SK-N-SH (cell line): ENCODE measurements around the gene TOX2. TPM values are rescaled to one million over a fixed set of nuclear protein-coding genes. Genes with fewer than 3 reads are reported as not detected.

ENCODE experiments used
- CTCF ChIA-PET: fragments of 300-600, 350-600 bp; formaldehyde crosslinking; extraction: SDS; loops from one replicate; lab custom pipeline; 2021; lab: Yijun Ruan, JAX
- POLR2A ChIA-PET: fragments of 350-600 bp; sonication (Branson Sonifier 250); formaldehyde crosslinking; extraction: SDS; loops from one replicate; lab custom pipeline; 2020; ENCODE audit warnings: antibody characterized with exemption, inconsistent platforms; lab: Yijun Ruan, JAX
- DNase-seq: peaks from one replicate; pipeline ENCODE4 v3.0.0; 2012
- H2AFZ ChIP-seq: fragments of 200-600 bp; sonication (generic); 2 replicates; pipeline ENCODE4 v1.8.1; 2016; ENCODE audit warnings: antibody characterized with exemption, mild to moderate bottlenecking, low read depth
- H3F3A ChIP-seq: fragments of 200-600 bp; sonication (generic); replicated peaks from 2 replicates; pipeline ENCODE3; 2016; ENCODE audit warnings: antibody characterized with exemption, mild to moderate bottlenecking; ENCODE audit not compliant: insufficient read depth
- H3K27ac ChIP-seq, 2 experiments: fragments of 200-500 bp in 1 of 2; fragments of 200-600 bp in 1 of 2; sonication (Bioruptor generic) in 1 of 2; sonication (generic), shearing (Covaris generic) in 1 of 2; 2 replicates each; pipeline versions ENCODE4 v1.5.1 to v1.6.1; 2014 to 2016; ENCODE audit warnings: low read depth in 2 of 2, inconsistent platforms in 1 of 2, low read length in 1 of 2, mild to moderate bottlenecking in 1 of 2, mixed read lengths in 1 of 2
- H3K27me3 ChIP-seq: fragments of 200-600 bp; sonication (generic), shearing (Covaris generic); 2 replicates; pipeline ENCODE4 v1.6.1; 2016; ENCODE audit warnings: mixed run types; ENCODE audit not compliant: insufficient read depth
- H3K36me3 ChIP-seq, 2 experiments: fragments of 200-500 bp in 1 of 2; fragments of 200-600 bp in 1 of 2; sonication (Bioruptor generic) in 1 of 2; sonication (generic) in 1 of 2; replicated peaks in 1 of 2; 2 replicates each; pipeline versions ENCODE3 to v1.5.1; 2014 to 2016; ENCODE audit warnings: low read length in 1 of 2, mild to moderate bottlenecking in 1 of 2; ENCODE audit not compliant: insufficient read depth in 2 of 2, control insufficient read depth in 1 of 2
- H3K4me1 ChIP-seq, 2 experiments: fragments of 200-500 bp in 1 of 2; fragments of 200-600 bp in 1 of 2; sonication (Bioruptor generic) in 1 of 2; sonication (generic), shearing (Covaris generic) in 1 of 2; 2 replicates each; pipeline versions ENCODE4 v1.5.1 to v1.6.1; 2014 to 2016; ENCODE audit warnings: low read depth in 1 of 2, low read length in 1 of 2, mixed run types in 1 of 2; ENCODE audit not compliant: insufficient read depth in 2 of 2, control insufficient read depth in 1 of 2
- H3K4me2 ChIP-seq: fragments of 200-600 bp; sonication (generic), shearing (Covaris generic); 2 replicates; pipeline ENCODE4 v1.6.1; 2017; ENCODE audit warnings: mixed run types
- H3K4me3 ChIP-seq, 2 experiments: fragments of 200-500 bp in 1 of 2; fragments of 200-600 bp in 1 of 2; sonication (Bioruptor generic) in 1 of 2; sonication (generic), shearing (Covaris generic) in 1 of 2; 2 replicates each; pipeline versions ENCODE4 v1.5.1 to v1.8.1; 2014 to 2016; ENCODE audit warnings: low read depth in 2 of 2, inconsistent platforms in 1 of 2, low read length in 1 of 2, mild to moderate bottlenecking in 1 of 2, mixed read lengths in 1 of 2, moderate library complexity in 1 of 2
- H3K79me2 ChIP-seq: fragments of 200-600 bp; sonication (generic); 2 replicates; pipeline ENCODE4 v1.8.1; 2017; ENCODE audit warnings: mild to moderate bottlenecking; ENCODE audit not compliant: insufficient read depth
- H3K9ac ChIP-seq: fragments of 200-600 bp; sonication (generic); 2 replicates; pipeline ENCODE4 v1.6.1; 2017; ENCODE audit warnings: mixed run types
- H3K9me2 ChIP-seq: fragments of 200-600 bp; sonication (generic); 2 replicates; pipeline ENCODE4 v1.6.1; 2017; ENCODE audit warnings: mixed run types
- H3K9me3 ChIP-seq: fragments of 200-600 bp; sonication (generic); 2 replicates; pipeline ENCODE4 v1.6.1; 2017; ENCODE audit warnings: mixed run types, mild to moderate bottlenecking, moderate library complexity
- H4K20me1 ChIP-seq: fragments of 200-600 bp; sonication (generic); 2 replicates; pipeline ENCODE4 v1.6.1; 2017; ENCODE audit warnings: mild to moderate bottlenecking, mixed run types; ENCODE audit not compliant: insufficient read depth
- CHD2 ChIP-seq: fragments of 150-350 bp; IDR thresholded peaks from 2 replicates; pipeline ENCODE4 v1.6.1; 2018; ENCODE audit warnings: low read length; ENCODE audit not compliant: partially characterized antibody
- CTCF ChIP-seq: fragments of 200-600 bp; sonication (generic); IDR thresholded peaks from 2 replicates; pipeline ENCODE4 v1.6.1; 2017; ENCODE audit warnings: antibody characterized with exemption, mild to moderate bottlenecking, moderate library complexity
- EP300 ChIP-seq, 2 experiments: IDR thresholded peaks; 2 replicates each; pipeline versions ENCODE4 v1.4.0 to v1.6.1; 2012; ENCODE audit warnings: borderline replicate concordance in 1 of 2, low read depth in 1 of 2, low read length in 1 of 2
- EZH2phosphoT487 ChIP-seq: fragments of 200-600 bp; sonication (generic); IDR thresholded peaks from 2 replicates; pipeline ENCODE4 v1.6.1; 2017; ENCODE audit warnings: low read depth, mixed run types, mild to moderate bottlenecking, antibody characterized with exemption, moderate library complexity, borderline replicate concordance
- FOXJ3 ChIP-seq: sonication (generic); formaldehyde crosslinking; IDR thresholded peaks from 2 replicates; pipeline ENCODE4 v1.5.1; 2020; ENCODE audit warnings: mild to moderate bottlenecking, missing genetic modification reagents
- FOXM1 ChIP-seq: IDR thresholded peaks from 2 replicates; pipeline ENCODE4 v1.4.0; 2012; ENCODE audit warnings: low read depth, mild to moderate bottlenecking
- GABPA ChIP-seq: IDR thresholded peaks from 2 replicates; pipeline ENCODE4 v1.4.0; 2012; ENCODE audit warnings: low read depth, mild to moderate bottlenecking
- GATA2 ChIP-seq: sonication (generic); formaldehyde crosslinking; IDR thresholded peaks from 2 replicates; pipeline ENCODE4 v1.5.0; 2020; ENCODE audit warnings: mild to moderate bottlenecking, missing genetic modification reagents
- JUND ChIP-seq: IDR thresholded peaks from 2 replicates; pipeline ENCODE4 v1.4.0; 2012
- MXI1 ChIP-seq: IDR thresholded peaks from 2 replicates; pipeline ENCODE4 v1.6.1; 2012; ENCODE audit warnings: mild to moderate bottlenecking, low read depth, low read length, improper control_type of control experiment
- POLR2AphosphoS5 ChIP-seq: IDR thresholded peaks from 2 replicates; pipeline ENCODE4 v1.6.1; 2012; ENCODE audit warnings: low read depth, low read length
- RAD21 ChIP-seq: IDR thresholded peaks from 2 replicates; pipeline ENCODE4 v1.6.1; 2012; ENCODE audit warnings: mild to moderate bottlenecking, low read length
- RCOR1 ChIP-seq: fragments of 150-350 bp; IDR thresholded peaks from 2 replicates; pipeline ENCODE4 v1.6.1; 2017; ENCODE audit warnings: antibody characterized with exemption, low read length
- RFX5 ChIP-seq: IDR thresholded peaks from 2 replicates; pipeline ENCODE4 v1.6.1; 2012; ENCODE audit warnings: mild to moderate bottlenecking, improper control_type of control experiment, low read length
- RXRA ChIP-seq: IDR thresholded peaks from 2 replicates; pipeline ENCODE4 v1.4.0; 2012; ENCODE audit warnings: low read depth, mild to moderate bottlenecking, borderline replicate concordance
- SIN3A ChIP-seq: IDR thresholded peaks from 2 replicates; pipeline ENCODE4 v1.6.1; 2012; ENCODE audit warnings: low read depth, mild to moderate bottlenecking, low read length, moderate library complexity, borderline replicate concordance
- SMC3 ChIP-seq: IDR thresholded peaks from 2 replicates; pipeline ENCODE4 v1.6.1; 2012; ENCODE audit warnings: low read depth, low read length, improper control_type of control experiment
- TCF12 ChIP-seq: IDR thresholded peaks from 2 replicates; pipeline ENCODE4 v1.4.0; 2012
- TEAD4 ChIP-seq: IDR thresholded peaks from 2 replicates; pipeline ENCODE4 v1.4.0; 2012; ENCODE audit warnings: mild to moderate bottlenecking, borderline replicate concordance; ENCODE audit not compliant: insufficient read depth
- USF1 ChIP-seq: IDR thresholded peaks from 2 replicates; pipeline ENCODE4 v1.4.0; 2012; ENCODE audit warnings: low read depth, borderline replicate concordance
- YY1 ChIP-seq: IDR thresholded peaks from 2 replicates; pipeline ENCODE4 v1.4.0; 2012; ENCODE audit warnings: low read depth, mild to moderate bottlenecking
- WGBS: methylation state at CpG from one replicate; pipeline ENCODE4 v1.1.6; 2017; ENCODE audit warnings: low lambda C conversion rate; 5-methylcytosine and 5-hydroxymethylcytosine counted together
- polyA plus RNA-seq, 3 experiments: library from polyadenylated mRNA; depleted of rRNA; stranded (reverse); fragments of >200 nt; gene quantifications; 2 replicates each; pipeline ENCODE4 v1.2.3, GENCODE V29; 2012
- TF ChIP-seq, protein P1 (sequence below): fragments of 150-350 bp; IDR thresholded peaks from 2 replicates; pipeline ENCODE4 v1.6.1; 2017; ENCODE audit warnings: antibody characterized with exemption, low read length, low read depth, borderline replicate concordance
- TF ChIP-seq, protein P2 (sequence below): IDR thresholded peaks from 2 replicates; pipeline ENCODE4 v1.4.0; 2012; ENCODE audit warnings: low read depth, borderline replicate concordance
- TF ChIP-seq, protein P3 (sequence below): IDR thresholded peaks from 2 replicates; pipeline ENCODE4 v1.4.0; 2012; ENCODE audit warnings: low read depth
- TF ChIP-seq, protein P4 (sequence below): IDR thresholded peaks from 2 replicates; pipeline ENCODE4; 2012

Gene TOX2
- polyA plus RNA-seq, 1 of the 3 experiments (the other 2 are of a cell fraction): 15.4 TPM

DNA sequence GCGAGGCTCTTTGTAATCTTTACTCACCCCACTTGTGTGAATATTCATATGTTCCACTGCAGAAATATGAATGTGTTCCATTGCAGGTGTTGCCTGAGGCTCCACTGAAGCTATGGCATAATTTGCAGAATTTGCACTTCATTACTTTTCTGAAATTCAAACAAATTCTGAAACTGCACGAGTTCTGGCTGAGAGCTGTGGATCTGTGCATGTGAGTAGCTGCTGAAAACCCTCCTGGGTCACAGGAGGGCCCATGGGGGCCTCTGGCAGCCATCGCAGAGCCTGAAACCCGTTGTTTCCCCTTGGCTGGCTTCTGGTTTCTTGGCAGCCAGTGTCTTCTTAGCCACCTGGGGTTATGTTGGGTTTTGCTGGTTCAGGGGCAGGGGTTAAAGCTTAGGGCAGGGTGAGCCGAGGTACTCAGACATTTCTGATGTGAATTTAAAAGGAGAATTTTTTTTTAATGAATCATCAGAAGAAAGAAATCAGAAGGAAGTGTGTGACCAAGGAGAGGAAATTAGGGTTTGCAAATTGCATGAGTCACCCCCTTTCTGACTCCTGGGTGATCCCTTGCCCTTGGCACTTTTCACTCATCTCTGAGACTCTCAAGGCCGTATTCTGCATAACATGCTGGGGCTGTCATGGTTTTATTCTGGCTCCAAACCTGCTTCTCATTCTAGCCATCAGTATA lies 40.6 kb downstream of the TOX2 start:
- Histone ChIP-seq H3K9me2 (no peaks in the 10 kb centered on the region), H3K9ac (peak overlapping the region; percentile 54; the same call in 1 of the 2 replicates), H3K4me3 (no peak overlapping the region), H2AFZ (0 out of 2 replicates have a peak overlapping the region, but pooled peaks have one; percentile 54), H3K27me3 (no peaks in the 10 kb centered on the region), H3K36me3 (no peaks in the 10 kb centered on the region), H3K79me2 (no peaks in the 10 kb centered on the region), H3K4me1 (peaks cover 40 to 49% of the 10 kb centered on the region in 2 experiments), H3K27ac (peak overlapping the region; percentile 9 to 94), H3K9me3 (no peaks in the 10 kb centered on the region), H3K4me2 (peak overlapping the region; percentile 75), H3F3A (peaks cover 22% of the 10 kb centered on the region), H4K20me1 (no peaks in the 10 kb centered on the region)
- 25% methylated on average over 6 of the region's 6 CpGs for WGBS
- ChIA-PET POLR2A (no interaction called here), CTCF (interaction anchor here (1.3 to 1.5 kb wide), 2 partner anchors 15 to 29 kb away, joined by 3 read pairs; no protein-coding TSS in a partner anchor)
- no peak for DNase-seq
- TF ChIP-seq, protein P1, sequence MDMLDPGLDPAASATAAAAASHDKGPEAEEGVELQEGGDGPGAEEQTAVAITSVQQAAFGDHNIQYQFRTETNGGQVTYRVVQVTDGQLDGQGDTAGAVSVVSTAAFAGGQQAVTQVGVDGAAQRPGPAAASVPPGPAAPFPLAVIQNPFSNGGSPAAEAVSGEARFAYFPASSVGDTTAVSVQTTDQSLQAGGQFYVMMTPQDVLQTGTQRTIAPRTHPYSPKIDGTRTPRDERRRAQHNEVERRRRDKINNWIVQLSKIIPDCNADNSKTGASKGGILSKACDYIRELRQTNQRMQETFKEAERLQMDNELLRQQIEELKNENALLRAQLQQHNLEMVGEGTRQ: no peak
- peak; percentile 98 for TF ChIP-seq RXRA
- TF ChIP-seq, protein P2, sequence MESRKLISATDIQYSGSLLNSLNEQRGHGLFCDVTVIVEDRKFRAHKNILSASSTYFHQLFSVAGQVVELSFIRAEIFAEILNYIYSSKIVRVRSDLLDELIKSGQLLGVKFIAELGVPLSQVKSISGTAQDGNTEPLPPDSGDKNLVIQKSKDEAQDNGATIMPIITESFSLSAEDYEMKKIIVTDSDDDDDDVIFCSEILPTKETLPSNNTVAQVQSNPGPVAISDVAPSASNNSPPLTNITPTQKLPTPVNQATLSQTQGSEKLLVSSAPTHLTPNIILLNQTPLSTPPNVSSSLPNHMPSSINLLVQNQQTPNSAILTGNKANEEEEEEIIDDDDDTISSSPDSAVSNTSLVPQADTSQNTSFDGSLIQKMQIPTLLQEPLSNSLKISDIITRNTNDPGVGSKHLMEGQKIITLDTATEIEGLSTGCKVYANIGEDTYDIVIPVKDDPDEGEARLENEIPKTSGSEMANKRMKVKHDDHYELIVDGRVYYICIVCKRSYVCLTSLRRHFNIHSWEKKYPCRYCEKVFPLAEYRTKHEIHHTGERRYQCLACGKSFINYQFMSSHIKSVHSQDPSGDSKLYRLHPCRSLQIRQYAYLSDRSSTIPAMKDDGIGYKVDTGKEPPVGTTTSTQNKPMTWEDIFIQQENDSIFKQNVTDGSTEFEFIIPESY: 0 out of 2 replicates have a peak, but pooled peaks have one; percentile 38
- TF ChIP-seq JUND: peak; percentile 94
- no peak for TF ChIP-seq FOXJ3 (CRISPR knock-in tag)
- TF ChIP-seq SMC3: no peak
- TF ChIP-seq FOXM1: peak; percentile 66
- peak; percentile 79; the same call in 1 of the 2 replicates for TF ChIP-seq SIN3A
- no peak for TF ChIP-seq CHD2
- TF ChIP-seq POLR2AphosphoS5: peak; percentile 70
- TF ChIP-seq, protein P3, sequence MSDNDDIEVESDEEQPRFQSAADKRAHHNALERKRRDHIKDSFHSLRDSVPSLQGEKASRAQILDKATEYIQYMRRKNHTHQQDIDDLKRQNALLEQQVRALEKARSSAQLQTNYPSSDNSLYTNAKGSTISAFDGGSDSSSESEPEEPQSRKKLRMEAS: peak; percentile 13; the same call in 1 of the 2 replicates
- no peak for TF ChIP-seq CTCF
- 0 out of 2 replicates have a peak, but pooled peaks have one; percentile 16 for TF ChIP-seq GABPA
- peak; percentile 72 to 90 for TF ChIP-seq EP300 (IDR thresholded peaks at IDR 0.05; ENCODE audit: borderline replicate concordance in 1 of 2, low read depth in 1 of 2, low read length in 1 of 2)
- no peak for TF ChIP-seq RCOR1
- peak; percentile 84 for TF ChIP-seq TEAD4
- no peak for TF ChIP-seq USF1
- TF ChIP-seq GATA2 (CRISPR knock-in tag): no peak
- no peak for TF ChIP-seq MXI1
- TF ChIP-seq YY1: 0 out of 2 replicates have a peak, but pooled peaks have one; percentile 30
- no peak for TF ChIP-seq EZH2phosphoT487
- no peak for TF ChIP-seq RAD21
- TF ChIP-seq, protein P4, sequence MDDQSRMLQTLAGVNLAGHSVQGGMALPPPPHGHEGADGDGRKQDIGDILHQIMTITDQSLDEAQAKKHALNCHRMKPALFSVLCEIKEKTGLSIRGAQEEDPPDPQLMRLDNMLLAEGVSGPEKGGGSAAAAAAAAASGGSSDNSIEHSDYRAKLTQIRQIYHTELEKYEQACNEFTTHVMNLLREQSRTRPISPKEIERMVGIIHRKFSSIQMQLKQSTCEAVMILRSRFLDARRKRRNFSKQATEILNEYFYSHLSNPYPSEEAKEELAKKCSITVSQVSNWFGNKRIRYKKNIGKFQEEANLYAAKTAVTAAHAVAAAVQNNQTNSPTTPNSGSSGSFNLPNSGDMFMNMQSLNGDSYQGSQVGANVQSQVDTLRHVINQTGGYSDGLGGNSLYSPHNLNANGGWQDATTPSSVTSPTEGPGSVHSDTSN: peak; percentile 97
- peak; percentile 89 for TF ChIP-seq TCF12
- no peak for TF ChIP-seq RFX5
